GM21723 (cell line): Measurements from ENCODE around the gene ZKSCAN4.
A peak's percentile ranks its signal among the peaks of the same experiment; 100 is the strongest.

ENCODE experiments used
- ATAC-seq: cut with Tn5 transposase; IDR thresholded peaks from one replicate; pipeline ENCODE4 v1.9.1; 2021; ENCODE audit warnings: mild to moderate bottlenecking, moderate library complexity; ENCODE audit not compliant: unreplicated experiment

ZKSCAN4 gene

DNA sequence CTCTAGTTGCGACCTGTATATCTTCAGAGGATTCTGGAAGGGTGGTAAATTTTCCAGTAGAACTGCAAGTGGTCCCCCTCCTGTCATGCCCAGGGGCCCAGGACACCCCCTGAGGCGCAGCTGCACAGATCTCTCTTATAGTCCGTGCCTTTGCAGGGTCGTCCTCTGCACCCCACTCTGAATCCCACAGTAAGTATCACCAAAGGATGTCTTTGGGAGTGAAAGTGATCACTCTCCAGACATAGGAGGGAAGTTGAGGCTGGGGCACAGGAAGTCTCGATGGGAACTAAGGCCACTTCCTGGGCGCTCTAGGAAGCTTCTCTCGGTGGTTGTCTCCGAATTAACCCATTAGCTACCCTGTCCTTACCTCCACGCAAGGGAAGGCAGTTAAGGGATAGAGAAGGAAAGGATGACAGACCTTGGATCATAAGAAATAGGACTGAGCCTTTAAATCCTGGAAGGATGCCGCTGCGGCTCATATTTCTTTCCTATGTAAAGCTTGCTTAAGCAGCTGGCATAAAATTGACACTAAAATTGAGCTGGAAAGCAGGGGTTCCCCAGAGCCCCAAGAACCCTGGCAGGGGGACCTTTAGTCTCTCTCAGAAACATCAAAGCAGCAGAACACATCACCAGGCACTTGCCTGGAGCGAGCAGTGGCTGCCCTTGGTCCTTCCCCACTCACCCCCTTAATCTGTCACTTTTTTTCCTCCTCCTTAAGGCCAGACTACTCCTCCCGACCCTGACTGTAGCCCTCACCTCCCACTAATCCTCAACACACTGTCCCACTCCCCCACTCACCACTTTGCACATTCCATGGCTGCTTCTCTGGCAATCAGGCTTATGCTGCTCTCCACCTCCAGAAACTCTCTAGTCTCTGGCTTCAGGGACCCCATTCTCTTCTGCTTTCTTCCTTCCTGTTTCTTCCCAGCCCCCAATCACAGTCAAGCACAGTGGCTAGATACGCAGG, at the start of gene ZKSCAN4:
ZKSCAN4 (minus strand) TSS at position 261 of the 967 bp plus-strand sequence. CDS start 289 bp downstream, outside the sequence.
- peak; percentile 86 for ATAC-seq

DNA sequence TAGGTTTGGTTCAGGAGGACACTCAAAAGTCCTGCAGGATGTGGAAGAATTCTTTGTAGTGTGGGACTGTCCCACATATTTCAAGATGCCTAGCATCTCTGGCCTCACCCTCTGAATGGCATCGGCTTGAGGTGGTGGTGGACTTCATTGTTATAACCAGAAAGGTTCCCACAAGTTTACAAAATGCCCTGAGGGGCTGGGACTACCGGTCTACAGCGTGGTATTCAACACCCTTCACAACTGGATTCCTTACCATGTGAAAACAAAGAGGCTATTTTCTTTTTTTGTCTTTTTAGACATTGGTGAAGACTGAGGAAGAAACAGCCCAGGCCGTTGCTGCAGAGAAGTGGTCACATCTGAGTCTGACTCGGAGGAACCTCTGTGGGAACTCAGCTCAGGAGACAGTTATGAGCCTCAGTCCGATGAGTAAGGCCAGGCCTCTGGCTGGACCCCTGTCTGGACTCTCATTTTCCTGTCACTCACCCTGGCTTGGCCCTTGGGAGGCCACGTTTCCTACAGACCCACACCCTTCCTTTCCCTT, 44.5 kb upstream of the ZKSCAN4 start:
- ATAC-seq, result no peak

DNA sequence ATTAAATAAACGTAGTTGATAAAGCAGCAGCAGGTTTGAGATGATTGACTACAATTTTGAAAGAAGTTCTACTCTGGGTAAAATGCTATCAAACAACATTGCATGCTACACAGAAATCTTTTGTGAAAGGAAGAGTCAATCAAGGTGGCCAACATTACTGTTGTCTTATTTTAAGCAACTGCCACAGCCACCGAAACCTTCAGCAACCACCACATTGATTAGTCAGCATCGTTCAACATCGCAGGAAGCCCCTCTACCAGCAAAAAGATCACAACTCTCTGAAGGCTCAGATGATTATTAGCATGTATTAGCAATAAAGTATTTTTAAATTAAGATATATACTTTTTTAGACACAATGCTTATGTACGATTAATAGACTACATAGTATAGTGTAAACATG, 43.3 kb upstream of the ZKSCAN4 start:
- ATAC-seq, result no peak

DNA sequence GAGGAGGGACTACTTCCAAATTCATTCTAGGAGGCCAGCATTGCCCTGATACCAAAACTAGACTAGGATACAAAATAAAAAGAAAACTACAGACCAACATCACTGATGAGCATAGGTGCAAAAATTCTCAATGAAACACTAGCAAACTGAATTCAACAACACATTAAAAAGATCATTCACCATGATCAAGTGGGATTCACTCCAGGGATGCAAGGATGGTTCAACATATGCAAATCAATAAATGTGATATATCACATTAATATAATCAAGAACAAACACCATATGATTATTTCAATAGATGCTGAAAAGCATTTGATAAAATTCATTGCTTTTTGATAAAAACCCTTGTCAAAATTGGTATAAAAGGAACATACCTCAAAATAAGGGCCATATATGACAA, 39.5 kb upstream of the ZKSCAN4 start:
- ATAC-seq, result no peak

DNA sequence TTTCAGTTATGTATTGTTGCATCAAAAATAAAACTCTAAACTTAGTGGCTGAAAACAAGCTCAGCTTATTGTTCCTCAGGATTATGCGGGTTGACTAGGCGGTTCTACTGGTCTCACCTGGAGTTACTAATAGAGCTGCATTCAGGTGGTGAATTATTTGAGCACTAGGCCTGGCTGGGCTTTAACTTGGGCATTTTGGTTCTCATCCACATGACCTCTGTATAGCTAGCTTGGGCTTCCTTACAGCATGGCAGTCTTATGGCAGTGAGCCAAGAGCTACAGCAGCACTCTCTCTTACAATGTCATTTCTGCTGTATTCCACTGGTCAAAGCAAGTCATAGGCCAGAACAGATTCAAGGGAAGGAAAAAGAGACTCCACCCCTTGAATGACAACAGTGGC, 30.9 kb upstream of the ZKSCAN4 start:
- no peak for ATAC-seq

DNA sequence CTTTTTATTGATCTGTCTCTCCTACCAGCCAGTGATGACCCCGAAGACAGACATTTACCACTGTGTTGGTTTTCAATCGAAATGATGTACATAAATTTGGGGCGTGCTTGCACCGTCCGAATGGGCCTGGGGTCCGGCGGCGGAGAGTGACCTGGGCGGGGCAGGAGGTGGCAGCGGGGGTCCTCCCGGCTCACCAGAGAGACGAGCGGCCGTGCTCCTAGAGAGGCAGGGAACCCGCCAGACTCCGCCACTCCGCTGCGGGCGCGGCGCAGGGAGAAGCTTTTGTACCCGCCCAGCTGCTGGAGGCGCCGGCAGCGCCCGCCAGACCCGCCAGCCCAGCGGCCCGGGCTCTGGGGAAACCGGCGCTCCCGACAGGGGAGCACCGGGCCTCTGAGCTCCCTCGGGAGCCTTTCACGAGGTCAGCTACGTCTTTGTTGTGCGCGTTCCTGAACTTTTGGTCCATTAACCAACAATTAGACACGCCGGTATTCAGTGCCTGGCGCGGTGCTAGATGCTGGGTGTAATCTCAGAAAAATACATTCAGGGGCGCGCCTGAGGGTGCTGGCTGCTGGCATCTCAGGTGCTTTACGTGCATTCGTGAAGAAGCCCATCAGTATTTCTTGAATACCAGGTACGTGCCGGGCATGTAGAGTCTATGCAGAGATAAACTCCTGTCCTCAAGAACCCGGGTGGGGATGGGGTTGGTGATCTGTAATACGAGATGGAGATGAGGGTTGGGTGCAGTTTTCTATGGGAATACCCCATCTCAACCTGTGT, 29.4 kb upstream of the ZKSCAN4 start, which contains the start of gene PGBD1:
PGBD1 (plus strand) TSS at position 285 of the 777 bp plus-strand sequence. CDS start 2,242 bp downstream, outside the sequence.
- ATAC-seq, result peak; percentile 90

DNA sequence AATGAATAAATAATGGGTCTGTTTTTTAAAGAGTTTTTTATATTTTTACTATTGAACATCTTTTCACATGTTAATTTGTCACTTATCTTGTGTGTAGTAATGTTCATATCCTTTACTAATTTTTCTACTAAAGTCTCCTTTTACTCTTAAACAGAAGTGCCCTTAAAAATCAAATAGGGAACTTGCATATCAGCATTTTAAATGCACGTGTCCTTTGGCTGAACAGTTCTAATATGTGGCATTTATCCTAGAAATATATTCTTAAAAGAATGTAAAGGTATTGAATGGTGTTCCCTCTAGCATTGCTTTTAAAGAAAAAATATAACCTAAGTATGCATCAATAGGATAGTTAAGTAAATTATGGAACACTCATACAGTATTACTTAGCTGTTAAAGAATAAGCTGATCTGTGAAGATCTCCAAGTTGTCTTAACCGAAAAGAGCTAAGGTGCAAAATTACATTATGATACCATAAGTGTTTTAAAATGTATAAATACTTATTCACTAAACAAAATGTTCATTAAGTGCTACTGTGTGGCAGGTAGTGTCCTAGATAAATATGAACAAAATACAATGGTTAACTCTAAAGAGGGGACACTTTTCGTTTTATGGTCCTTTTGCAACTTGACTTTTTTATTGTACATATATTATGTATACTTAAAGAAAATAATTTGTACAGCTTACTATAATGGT, 28.7 kb upstream of the ZKSCAN4 start:
- ATAC-seq, result no peak

DNA sequence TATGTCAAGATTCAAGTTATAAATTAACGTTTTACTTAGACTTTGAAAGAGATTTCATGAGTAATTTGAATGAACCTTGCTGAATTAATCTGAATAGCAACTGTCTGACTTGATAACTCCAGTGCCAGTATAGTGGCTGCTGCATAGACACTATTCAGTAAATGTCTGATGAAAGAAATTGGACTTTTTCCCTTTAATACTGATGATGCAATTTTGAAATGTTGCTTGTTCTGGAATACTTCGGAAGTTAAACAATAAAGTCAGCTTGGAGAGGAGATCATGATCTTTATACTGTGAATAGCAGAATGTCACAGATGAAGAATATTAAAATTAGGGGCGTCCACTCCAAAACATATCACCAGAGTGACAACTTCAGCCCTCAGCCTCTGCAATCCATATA, 25.7 kb upstream of the ZKSCAN4 start:
- no peak for ATAC-seq

DNA sequence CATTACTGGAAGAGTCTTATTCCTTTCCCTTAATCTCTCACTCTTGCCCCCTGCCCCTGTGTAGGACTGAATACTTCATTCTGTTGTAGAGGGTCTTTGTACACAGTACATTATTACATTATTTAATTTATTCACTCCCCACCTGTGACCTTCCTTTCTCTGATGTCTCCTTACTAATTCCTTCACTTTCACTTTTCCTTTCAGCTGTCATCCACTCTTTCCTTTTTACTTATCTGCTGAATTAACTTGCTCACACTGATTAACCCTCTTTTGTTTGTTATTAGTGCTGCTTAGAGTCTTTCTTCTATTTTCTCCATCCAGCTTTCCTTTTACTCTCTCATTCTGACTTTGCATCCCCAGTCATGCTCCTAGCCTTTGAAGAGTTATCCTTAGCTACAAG, 22.8 kb upstream of the ZKSCAN4 start:
- ATAC-seq, result no peak

DNA sequence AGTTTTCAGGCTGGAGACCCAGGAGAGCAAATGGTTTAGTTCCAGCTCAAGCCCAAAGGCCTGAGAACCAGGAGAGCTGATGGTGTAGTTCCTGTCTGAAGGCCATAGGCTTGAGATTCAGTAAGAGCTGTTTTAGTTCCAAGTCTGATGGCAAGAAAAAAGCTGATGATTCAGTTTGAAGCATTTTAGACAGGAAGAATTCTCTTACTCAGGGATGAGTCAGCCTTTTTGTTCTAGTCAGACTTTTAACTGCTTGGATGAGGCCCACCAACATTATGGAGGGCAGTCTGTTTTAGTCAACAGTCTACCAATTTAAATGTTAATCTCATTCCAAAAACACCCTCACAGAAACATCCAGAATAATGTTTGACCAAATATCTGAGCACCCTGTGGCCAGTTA, 17.4 kb upstream of the ZKSCAN4 start:
- ATAC-seq, result no peak

DNA sequence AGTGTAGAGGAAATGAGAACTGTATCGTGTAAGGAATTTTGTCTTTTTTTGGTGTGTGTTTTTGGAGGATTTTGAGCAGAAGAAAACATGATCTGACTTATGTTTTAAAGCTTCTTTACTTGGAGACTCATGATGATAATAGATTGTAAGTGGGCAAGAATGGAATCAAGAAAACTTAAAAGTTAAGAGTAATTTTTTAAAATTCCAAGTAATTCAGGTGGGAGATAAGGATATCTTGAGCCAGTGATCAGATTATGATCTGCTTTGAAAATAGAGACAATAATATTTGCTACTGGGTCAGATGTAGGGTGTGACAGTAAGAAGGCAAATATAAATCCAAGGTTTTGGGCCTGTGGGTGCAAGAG, 15.6 kb upstream of the ZKSCAN4 start:
- ATAC-seq, result no peak

DNA sequence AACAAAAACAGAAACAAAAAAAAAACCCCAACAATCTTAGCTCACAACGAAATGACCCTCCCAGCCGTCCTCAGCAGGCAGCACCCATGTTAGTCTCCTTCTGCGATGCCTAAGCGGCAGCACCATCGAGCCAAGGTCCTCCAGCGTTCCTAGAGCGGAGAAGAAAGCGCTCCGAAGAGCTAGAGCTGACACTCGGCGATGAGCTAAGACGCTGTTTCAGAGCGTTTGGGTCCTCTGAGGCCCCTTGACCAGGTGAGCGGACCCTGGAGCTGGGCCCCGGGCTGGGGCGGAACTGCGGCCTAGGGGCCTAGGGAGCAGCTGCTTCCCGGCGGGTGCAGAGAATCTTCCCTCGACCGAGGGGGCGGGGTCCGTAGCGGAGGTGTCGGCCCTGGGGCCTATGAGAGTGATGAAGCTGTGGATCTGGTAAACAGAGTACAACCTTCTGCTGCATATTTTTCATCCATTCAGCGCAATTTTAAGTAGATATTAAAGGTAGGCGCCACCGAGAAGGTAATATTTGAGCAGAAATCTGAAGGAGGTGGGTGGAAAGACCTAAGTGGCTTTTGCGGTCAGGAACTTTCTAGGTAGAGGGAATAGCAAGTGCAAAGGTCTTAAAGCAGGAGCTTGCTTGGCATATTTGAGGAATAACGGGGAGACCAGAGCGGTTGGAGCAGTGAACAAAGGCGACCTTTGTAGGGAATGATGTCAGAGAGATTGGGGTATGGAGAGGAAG, 15.1 kb upstream of the ZKSCAN4 start, which contains the start of gene ZSCAN26:
ZSCAN26 (plus strand) TSS at position 182 of the 733 bp plus-strand sequence. CDS start 4,777 bp downstream, outside the sequence.
- peak; percentile 93 for ATAC-seq

DNA sequence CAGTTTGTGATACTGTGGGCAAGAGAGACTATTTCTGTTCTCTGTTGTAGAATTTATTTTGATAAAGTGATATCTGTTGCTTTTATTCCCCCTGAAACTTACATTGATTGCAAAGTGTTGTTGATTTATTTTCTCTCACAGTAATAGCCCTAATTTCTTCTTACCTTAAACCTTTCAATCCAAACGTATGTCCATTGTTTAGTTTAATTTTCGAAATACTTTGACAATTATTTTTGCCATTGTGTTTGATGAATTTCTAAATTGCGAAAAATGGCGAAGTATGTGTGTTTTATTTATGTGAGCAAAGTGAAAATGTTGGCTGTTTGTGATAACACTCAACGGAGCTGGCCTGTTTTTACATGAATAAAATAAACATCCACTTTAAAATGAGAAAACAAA, 14.5 kb upstream of the ZKSCAN4 start:
- ATAC-seq, result no peak

DNA sequence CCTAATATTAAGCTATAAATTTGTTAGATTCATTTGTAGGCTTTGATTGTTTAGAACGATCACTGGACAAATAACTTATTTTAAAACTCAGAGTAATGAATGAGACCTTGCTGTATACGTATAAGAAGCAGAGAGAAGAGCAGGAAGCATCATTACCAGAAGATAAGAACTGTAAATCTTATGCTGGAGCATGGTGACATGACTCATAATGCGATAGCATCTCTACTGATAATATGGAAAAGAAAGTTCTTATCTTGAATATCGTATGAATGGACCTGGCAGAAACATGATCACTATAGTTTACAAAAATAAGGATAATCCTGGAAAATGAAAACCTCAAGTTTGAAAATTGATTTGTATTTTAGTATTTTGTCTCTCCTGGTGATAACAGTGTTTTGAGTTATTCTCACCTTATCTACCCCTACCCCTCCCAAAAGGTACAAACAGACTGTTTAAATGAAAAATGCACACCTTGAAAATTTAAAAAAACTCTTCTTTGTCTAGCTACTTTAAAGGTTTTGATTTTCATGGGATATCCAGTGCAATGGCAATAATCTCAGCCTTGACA, 12.8 kb upstream of the ZKSCAN4 start:
- no peak for ATAC-seq

DNA sequence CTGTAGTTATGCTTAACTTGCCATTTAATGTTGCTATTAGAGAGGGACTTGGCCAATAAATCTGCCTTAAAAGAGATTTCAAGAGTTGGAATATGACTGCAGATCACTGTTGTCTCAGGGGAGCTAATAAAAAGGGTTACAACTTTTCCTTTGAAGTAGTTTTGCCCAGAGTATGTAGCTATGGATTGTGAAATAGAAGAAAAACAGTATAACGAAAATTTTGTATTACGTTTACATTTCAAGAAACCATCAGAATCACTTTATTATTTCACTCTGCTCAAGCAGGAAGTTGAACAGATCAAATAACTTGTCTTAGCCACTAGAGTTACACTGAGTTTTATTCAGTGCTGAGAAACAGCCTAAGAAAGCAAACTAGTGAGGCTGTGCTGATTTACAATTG, 11.9 kb upstream of the ZKSCAN4 start:
- ATAC-seq, result no peak

DNA sequence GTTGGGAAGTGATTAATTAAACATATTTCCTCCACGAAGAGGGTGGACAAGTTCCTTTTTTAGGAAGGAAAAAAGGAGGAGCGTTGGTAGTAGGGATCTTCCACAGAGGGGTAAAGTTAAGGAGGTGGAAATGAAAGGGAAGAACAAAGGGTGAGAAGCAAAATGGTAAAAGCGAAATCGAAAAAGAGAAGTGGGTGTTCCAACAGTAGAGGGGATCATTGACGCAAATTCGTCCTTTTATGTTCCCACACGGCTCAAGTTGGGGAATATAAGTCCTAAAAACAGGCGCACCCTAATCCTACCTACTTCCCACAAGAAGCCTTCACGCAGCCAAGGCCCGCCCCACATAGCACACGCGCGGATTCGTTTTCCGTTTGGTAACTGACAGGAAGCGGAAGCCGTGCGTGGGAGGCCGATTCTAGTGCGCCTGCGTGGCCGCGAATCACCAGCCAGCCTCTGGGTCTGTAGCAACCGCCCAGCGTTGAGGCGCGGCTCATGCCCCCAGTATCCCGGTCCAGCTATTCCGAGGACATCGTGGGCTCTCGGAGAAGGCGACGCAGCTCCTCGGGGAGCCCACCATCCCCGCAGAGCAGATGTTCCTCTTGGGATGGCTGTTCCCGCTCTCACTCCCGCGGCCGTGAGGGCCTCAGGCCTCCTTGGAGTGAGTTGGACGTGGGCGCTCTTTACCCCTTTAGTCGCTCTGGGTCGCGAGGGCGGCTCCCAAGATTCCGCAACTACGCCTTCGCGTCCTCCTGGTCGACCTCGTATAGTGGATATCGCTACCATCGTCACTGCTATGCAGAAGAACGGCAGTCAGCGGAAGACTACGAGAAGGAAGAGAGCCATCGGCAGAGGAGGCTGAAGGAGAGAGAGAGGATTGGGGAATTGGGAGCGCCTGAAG, 7.1 kb upstream of the ZKSCAN4 start, which contains the start of gene NKAPL:
NKAPL (plus strand) TSS at position 421 of the 901 bp plus-strand sequence; CDS start at position 496, 75 bp downstream.
- ATAC-seq, result no peak

DNA sequence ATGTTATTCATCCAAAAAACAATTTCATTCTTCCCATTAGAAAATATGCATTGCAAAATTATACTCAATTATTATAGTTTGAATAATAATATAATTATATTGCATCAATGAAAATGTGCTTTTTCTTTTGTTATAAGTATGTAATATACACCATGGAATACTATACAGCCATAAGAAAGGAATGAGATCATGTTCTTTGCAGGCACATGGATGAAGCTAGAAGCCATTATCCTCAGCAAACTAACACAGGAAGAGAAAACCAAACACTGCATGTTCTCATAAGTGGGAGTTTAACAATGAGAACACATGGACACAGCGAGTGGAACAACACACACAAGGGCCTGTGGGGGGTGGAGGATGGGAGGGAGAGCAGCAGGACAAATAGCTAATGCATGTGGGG, 5.0 kb upstream of the ZKSCAN4 start:
- no peak for ATAC-seq

DNA sequence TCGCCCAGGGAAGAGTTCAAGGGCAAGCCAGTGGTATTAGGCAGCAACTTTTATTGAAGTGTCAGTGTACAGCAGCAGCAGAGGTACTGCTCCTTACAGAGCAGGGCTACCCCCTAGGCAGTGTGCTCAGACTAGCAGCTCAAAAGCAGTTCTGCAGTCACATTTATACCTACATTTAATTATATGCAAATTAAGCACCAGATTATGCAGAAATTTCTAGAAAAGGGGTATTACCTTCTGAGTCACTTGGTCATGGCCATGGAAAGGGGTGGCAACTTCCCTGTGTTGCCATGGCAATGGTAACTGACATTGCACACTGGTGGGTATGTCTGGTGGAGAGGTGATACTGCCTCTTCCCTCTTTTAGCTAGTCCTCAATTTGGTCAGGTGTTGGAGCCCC, 2.1 kb upstream of the ZKSCAN4 start:
- ATAC-seq, result no peak

DNA sequence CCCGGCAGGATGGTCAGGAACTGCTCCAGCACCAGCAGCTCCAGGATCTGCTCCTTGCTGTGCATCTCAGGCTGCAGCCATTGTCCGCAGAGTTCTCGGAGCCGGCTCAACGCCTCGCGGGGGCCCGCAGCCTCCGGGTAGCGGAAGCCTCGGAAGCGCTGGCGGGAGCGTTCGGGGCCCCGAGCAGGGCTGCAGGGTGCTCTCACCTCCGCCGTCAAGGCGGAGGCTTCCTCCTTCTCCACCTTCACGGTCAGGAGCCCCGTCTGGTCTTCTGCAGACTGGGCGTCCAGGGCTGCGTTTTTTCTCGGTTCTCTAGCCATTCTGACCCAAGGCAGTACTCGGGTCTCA, 434 bp downstream of the ZKSCAN4 start:
- peak; percentile 45 for ATAC-seq
